OCI-LY1 (cell line): Measurements from ENCODE around the gene SHROOM1.

ENCODE experiments used
- H2AFZ ChIP-seq: fragments of 200-600 bp; sonication (generic), shearing (Covaris generic); 2 replicates; pipeline ENCODE4 v1.6.0; 2014; ENCODE audit warnings: antibody characterized with exemption, mild to moderate bottlenecking, low read length
- H3F3A ChIP-seq: fragments of 200-600 bp; sonication (generic), shearing (Covaris generic); 2 replicates; pipeline ENCODE4 v1.6.0; 2014; ENCODE audit warnings: mild to moderate bottlenecking, antibody characterized with exemption, low read length, moderate library complexity; ENCODE audit not compliant: insufficient read depth
- H3K27ac ChIP-seq: fragments of 200-600 bp; sonication (generic); 2 replicates; pipeline ENCODE4 v1.5.1; 2014; ENCODE audit warnings: low read length, mixed run types, mild to moderate bottlenecking, low read depth; ENCODE audit not compliant: poor library complexity, severe bottlenecking
- H3K27me3 ChIP-seq: fragments of 200-600 bp; sonication (generic); 2 replicates; pipeline ENCODE4 v1.6.0; 2014; ENCODE audit warnings: antibody characterized with exemption, mild to moderate bottlenecking, low read length, moderate library complexity; ENCODE audit not compliant: insufficient read depth
- H3K36me3 ChIP-seq: fragments of 200-600 bp; sonication (generic); 2 replicates; pipeline ENCODE4 v1.6.1; 2014; ENCODE audit warnings: mild to moderate bottlenecking, antibody characterized with exemption, low read length, moderate library complexity, mixed read lengths; ENCODE audit not compliant: insufficient read depth
- H3K4me1 ChIP-seq: fragments of 200-600 bp; sonication (generic); 2 replicates; pipeline ENCODE4 v1.5.1; 2014; ENCODE audit warnings: mild to moderate bottlenecking, low read length, moderate library complexity; ENCODE audit not compliant: insufficient read depth, severe bottlenecking
- H3K4me2 ChIP-seq: fragments of 200-600 bp; sonication (generic), shearing (Covaris generic); 2 replicates; pipeline ENCODE4 v1.6.1; 2014; ENCODE audit warnings: low read length
- H3K4me3 ChIP-seq: fragments of 200-600 bp; sonication (generic); 2 replicates; pipeline ENCODE4 v1.5.1; 2014; ENCODE audit warnings: low read length, low read depth, mild to moderate bottlenecking, mixed read lengths; ENCODE audit not compliant: poor library complexity, severe bottlenecking
- H3K79me2 ChIP-seq: fragments of 200-600 bp; shearing (Covaris generic); 2 replicates; pipeline ENCODE4 v1.6.1; 2016; ENCODE audit warnings: mixed run types, low read length, mixed read lengths; ENCODE audit not compliant: insufficient read depth
- H3K9ac ChIP-seq: fragments of 200-600 bp; sonication (generic), shearing (Covaris generic); 2 replicates; pipeline ENCODE4 v1.6.1; 2014; ENCODE audit warnings: mild to moderate bottlenecking, low read length, mixed read lengths
- H3K9me2 ChIP-seq: fragments of 200-600 bp; sonication (generic), shearing (Covaris generic); 2 replicates; pipeline ENCODE4 v1.6.1; 2014; ENCODE audit warnings: low read depth, mild to moderate bottlenecking, low read length, mixed read lengths
- H3K9me3 ChIP-seq: fragments of 200-600 bp; shearing (Covaris generic); 2 replicates; pipeline ENCODE4 v1.6.1; 2014; ENCODE audit warnings: low read length, mixed read lengths
- H4K20me1 ChIP-seq: fragments of 200-600 bp; sonication (generic), shearing (Covaris generic); 2 replicates; pipeline ENCODE4 v1.6.0; 2016; ENCODE audit warnings: mild to moderate bottlenecking, low read length; ENCODE audit not compliant: insufficient read depth
- CTCF ChIP-seq: fragments of 200-600 bp; sonication (generic), shearing (Covaris generic); IDR thresholded peaks from 2 replicates; pipeline ENCODE4 v1.5.1; 2017; ENCODE audit warnings: mild to moderate bottlenecking, antibody characterized with exemption, low read length, moderate library complexity, mixed read lengths
- EZH2 ChIP-seq: fragments of 200-600 bp; sonication (generic), shearing (Covaris generic); IDR thresholded peaks from 2 replicates; pipeline ENCODE4 v1.8.0; 2017; ENCODE audit warnings: borderline replicate concordance, mixed run types, mild to moderate bottlenecking, antibody characterized with exemption, low read length, moderate library complexity, mixed read lengths

Gene SHROOM1

GRCh38 chr5:132829742-132830435 lies 558 bp downstream of the SHROOM1 start:
- 0 out of 2 replicates have a peak, but pooled peaks cover 5% of the 10 kb centered on the region for H3K27me3 ChIP-seq
- peak overlapping the region; percentile 74 for H3K9ac ChIP-seq
- H3K9me2 ChIP-seq = no peaks in the 10 kb centered on the region
- peak overlapping the region; percentile 91 for H3K4me2 ChIP-seq
- no peaks in the 10 kb centered on the region for H3K79me2 ChIP-seq
- H3K27ac ChIP-seq = no peak overlapping the region
- H3K9me3 ChIP-seq = no peaks in the 10 kb centered on the region
- TF ChIP-seq CTCF (peak; percentile 76), EZH2 (no peak)
- peak overlapping the region; percentile 76 for H3K4me3 ChIP-seq
- peaks cover 5% of the 10 kb centered on the region for H3K4me1 ChIP-seq
- H2AFZ ChIP-seq = no peak overlapping the region
- no peaks in the 10 kb centered on the region for H3F3A ChIP-seq
- H3K36me3 ChIP-seq = no peaks in the 10 kb centered on the region
- H4K20me1 ChIP-seq = no peaks in the 10 kb centered on the region

- Histone ChIP-seq H3K36me3 (no peaks in the 10 kb centered on the region), H3F3A (no peaks in the 10 kb centered on the region), H3K27me3 (0 out of 2 replicates have a peak, but pooled peaks cover 7% of the 10 kb centered on the region), H3K9me3 (no peaks in the 10 kb centered on the region), H4K20me1 (no peaks in the 10 kb centered on the region), H3K79me2 (no peaks in the 10 kb centered on the region), H3K4me2 (no peak overlapping the region), H3K9ac (no peak overlapping the region), H2AFZ (no peak overlapping the region), H3K4me1 (peaks cover 5% of the 10 kb centered on the region), H3K4me3 (no peak overlapping the region), H3K9me2 (no peaks in the 10 kb centered on the region), H3K27ac (no peak overlapping the region)
- TF ChIP-seq CTCF = no peak
- no peak for TF ChIP-seq EZH2
Measured at GRCh38 chr5:132828846-132829494, 1.5 kb downstream of the SHROOM1 start.

GRCh38 chr5:132827943-132828673 lies 2.3 kb downstream of the SHROOM1 start:
- TF ChIP-seq CTCF (no peak), EZH2 (no peak)
- no peaks in the 10 kb centered on the region for H3K9me2 ChIP-seq
- no peaks in the 10 kb centered on the region for H3F3A ChIP-seq
- H4K20me1 ChIP-seq = no peaks in the 10 kb centered on the region
- no peak overlapping the region for H3K27ac ChIP-seq
- no peaks in the 10 kb centered on the region for H3K36me3 ChIP-seq
- H2AFZ ChIP-seq = no peak overlapping the region
- H3K9ac ChIP-seq = no peak overlapping the region
- no peak overlapping the region for H3K4me3 ChIP-seq
- no peaks in the 10 kb centered on the region for H3K9me3 ChIP-seq
- H3K4me1 ChIP-seq = peaks cover 5% of the 10 kb centered on the region
- no peaks in the 10 kb centered on the region for H3K79me2 ChIP-seq
- 0 out of 2 replicates have a peak, but pooled peaks cover 7% of the 10 kb centered on the region for H3K27me3 ChIP-seq
- H3K4me2 ChIP-seq = no peak overlapping the region
